HG03565 (cell line): ENCODE measurements around the gene ISOC2.

Experiments used
- ATAC-seq: cut with Tn5 transposase; IDR thresholded peaks from one replicate; pipeline ENCODE4 v1.9.1; 2021; ENCODE audit warnings: mild to moderate bottlenecking, moderate library complexity; ENCODE audit not compliant: unreplicated experiment

ISOC2 gene

DNA sequence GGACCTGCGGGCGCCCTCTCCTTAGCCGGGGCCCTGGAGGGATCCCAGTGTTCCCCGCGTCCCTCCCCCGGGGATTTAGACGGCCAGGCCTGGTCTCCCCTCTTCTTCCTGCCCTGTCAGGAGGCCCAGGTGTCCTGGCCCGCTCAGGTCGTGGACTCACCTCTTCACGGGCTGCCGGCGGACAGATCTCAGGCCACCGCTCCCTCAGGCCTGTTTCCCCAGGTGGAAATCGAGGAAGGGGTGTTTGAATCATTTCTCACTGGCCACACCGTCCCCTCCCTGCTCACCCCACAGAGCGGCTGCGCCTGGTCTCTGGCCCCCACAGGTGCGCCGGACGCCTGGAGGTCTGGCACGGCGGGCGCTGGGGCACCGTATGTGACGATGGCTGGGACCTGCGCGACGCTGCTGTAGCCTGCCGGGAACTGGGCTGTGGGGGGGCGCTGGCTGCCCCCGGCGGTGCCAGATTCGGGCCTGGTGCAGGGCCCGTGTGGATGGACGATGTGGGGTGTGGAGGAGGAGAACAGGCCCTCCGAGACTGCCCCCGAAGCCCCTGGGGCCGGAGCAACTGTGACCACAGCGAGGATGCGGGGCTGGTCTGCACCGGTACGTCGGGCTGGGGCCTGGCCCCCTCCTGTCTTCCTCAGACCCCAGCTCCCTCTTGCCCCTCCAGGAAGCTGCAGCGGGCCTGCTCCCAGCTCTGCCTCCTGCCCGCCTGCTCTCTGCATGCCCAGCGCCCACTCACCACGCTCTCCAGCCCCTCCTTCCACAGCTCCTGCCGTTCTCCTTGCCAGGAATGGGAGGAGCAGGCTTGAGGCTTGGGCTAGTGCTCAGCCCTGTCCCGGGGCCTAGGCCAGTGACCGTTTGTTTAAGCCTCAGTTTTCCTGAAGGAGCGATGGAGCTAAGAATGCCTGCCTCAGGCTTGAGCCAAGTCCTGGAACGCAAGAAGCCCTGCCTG lies 29.3 kb upstream of the ISOC2 start:
- ATAC-seq: no peak

DNA sequence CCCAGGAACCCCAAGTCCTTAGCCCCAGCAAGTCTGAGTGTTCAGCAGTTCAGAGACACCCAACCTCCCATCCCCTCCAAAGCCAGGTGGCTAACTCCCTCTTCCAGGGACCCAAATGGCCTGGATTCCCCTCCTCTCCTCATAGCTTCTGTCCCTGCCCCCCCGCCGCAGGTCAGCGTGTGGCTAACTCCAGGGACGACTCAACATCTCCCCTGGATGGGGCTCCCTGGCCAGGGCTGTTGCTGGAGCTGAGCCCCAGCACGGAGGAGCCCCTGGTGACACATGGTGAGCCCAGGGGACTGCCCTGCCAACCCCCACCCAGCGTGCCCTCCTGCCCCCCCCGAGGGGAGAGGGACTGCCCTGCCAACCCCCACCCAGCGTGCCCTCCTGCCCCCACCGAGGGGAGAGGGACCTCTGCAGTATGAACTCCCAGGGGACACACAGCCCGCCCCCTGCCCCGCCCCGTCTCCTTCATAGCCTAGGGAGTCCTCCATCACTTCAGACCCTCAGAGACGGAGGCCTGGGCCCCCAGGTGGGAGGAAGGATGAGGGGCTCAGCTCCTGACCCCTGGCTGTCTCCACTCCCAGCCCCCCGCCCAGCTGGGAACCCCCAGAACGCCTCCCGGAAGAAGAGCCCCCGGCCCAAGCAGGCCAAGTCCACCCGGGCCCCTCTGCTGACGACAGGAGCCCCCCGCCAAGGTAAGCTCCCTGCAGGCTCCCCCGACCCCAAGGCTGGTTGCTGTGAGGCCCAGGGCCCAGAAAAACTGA lies 28.5 kb upstream of the ISOC2 start:
- ATAC-seq: no peak

DNA sequence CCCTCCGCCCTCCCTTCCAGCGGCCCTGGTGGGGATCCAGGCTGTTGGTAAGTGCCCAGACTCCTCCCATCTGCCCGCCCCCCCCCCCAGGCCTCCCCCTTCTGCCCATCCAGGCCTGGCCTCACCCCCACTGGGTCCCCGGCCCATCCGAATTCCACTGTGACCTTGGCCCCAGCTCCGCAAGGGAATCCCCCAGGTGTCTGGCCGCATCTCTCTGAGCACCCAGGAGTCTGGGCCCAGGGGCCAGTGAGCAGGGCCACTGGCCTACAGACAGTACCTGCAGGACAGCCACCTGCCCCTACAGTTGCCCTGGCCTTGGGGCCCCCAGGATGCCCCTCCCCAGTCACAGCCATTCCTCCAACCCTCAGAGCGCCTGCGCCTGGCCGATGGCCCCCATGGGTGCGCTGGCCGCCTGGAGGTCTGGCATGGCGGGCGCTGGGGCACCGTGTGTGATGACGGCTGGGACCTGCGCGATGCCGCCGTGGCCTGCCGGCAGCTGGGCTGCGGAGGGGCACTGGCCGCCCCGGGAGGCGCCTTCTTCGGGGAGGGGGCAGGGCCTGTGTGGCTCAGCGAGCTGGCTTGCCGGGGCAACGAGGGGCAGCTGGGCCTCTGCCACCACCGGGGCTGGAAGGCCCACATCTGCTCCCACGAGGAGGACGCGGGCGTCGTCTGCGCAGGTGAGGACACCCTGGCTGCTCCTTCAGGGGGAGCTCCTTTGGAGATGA lies 27.7 kb upstream of the ISOC2 start:
- ATAC-seq: no peak

DNA sequence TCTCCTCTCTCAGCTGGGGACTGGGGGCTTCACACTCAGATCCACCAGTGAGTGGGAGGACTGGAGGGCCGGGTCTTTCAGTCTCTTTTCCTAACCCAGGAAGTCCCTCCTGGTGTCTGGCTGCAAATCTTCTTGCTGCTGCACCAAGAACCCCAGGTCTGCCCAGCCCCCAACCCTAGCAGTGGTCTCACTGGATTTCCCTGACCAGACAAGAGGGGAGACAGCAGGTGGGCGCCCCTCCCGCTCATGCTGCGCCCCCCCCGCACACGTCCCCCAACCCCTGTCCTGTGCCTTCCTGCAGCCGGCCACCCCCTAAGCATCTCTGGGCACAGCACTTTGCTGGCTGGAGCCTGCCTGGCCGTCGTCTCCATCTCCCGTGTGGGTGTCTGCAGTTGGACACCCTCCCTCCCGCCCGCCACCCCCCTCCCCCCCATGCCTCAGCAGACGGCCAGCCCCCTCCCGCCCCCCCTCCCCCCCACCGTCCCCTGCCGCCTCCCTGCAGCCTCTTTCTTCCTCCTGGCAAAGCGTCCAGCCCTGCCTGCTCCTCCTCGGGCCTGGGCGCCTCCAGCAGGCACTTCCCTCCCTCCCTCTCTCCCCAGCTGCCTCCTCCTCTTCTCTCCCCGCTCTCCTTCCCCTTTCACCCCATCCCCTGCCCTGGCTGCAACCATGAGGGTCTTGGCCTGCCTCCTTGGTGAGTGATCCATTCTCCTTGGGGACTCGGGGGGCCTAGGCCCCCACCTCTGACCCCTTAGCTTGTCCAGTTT lies 26.7 kb upstream of the ISOC2 start, which contains the start of gene SSC5D:
SSC5D (plus strand) TSS at position 513 of the 764 bp plus-strand sequence; CDS start at position 667, 154 bp downstream.
- ATAC-seq: no peak

DNA sequence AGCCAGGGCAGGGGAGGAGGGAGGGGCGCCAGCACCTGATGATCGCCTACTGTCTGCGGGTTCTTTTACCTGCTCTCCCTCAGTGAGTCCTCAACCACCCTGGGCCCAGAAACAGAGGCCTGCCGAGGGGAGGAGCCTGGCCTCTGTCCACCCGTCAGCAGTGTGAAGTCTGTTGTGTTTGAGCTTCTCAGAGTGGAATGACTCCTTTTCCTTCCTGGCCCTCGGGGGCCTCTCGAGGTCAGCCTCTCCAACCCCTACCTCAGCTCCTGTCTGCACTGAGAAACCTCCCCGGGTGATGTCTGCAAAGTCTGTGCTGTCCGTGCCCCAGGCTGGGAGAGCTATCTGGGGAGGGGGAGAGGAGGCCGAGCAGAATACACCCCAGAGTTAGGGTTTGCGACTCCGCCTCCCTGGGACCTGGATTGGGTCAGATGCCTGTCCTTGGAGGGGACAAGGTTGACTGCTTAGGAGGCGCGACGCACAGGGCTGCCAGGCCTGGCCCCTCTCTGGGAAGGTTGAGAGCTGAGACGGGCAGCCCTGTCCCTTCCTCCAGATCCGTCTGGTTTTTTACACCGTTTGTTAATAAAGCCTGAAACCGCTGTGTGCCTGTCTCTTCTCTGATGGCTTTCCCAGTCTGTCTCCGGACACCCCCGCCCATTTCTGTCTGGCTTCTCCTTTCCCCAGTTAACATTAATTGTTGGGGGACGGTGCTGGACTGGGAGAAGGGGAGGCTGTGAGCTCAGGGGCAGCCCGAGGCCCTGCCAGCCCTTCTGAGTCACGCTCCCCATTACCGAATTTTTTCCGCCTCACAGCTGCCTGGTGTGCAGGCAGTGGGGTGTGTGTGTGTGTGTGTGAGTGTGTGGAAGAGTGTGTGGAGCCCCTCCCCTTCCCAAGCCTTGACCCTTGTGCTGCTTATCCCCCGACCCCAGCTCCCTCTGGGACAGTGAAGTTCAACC lies 25.8 kb upstream of the ISOC2 start:
- no peak for ATAC-seq

DNA sequence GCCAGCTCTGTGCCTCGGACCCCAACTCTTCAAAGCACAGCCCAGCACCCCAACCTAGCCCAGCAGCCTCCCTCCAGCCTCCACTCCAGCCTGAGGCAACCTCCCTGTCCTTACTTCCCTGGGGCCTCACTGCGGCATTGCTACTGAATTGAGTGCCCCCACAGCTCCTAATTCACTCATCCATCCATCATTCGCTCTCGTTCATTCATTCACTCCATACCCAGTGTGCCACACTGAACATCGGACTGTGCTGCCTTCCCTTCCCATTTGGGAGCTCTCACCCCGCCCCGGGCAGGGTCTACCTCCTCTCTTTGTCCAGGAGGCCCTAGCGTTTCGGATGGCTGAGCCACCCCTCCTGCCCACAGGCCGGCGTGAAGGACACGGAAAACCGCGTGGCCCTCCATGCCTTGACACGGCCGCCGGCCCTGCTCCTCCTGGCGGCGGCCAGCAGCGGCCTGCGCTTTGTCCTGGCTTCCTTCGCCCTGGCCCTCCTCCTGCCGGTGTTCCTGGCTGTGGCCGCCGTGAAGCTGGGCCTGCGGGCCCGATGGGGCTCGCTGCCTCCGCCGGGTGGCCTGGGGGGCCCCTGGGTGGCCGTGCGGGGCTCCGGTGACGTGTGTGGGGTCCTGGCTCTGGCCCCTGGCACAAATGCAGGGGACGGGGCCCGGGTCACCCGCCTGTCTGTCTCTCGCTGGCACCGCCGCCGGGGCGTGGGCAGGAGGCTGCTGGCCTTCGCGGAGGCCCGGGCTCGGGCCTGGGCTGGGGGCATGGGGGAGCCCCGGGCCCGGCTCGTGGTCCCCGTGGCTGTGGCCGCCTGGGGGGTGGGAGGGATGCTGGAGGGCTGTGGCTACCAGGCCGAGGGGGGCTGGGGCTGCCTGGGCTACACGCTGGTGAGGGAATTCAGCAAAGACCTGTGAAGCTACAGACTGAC lies 24.9 kb upstream of the ISOC2 start:
- ATAC-seq: no peak

DNA sequence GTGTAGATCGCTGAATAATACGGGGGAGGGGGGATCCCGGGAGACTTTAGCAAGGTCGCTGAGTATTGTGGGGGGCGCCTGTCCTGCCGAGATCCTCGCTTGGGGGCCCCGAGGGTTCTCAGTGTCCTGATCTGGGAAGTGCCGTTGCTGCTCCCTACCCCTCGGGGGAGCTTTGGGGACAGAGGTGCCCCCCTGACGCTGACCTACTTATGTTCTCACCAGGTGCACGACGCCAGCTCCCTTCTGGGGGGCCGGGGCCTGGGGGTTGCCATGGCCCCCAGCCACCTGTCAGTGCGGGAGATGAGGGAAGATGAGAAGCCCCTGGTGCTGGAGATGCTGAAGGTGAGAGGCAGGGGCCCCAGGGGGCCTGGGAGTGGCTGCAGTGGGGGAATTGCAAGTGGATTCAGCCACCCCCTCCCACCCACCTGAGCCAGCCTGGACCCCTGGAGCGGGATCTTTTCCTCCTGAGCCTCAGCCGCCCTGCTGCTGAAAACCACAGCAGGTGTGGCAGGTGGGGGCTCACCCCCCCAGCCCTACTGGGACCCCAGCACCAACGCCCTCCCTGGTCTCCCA lies 24.1 kb upstream of the ISOC2 start:
- no peak for ATAC-seq

DNA sequence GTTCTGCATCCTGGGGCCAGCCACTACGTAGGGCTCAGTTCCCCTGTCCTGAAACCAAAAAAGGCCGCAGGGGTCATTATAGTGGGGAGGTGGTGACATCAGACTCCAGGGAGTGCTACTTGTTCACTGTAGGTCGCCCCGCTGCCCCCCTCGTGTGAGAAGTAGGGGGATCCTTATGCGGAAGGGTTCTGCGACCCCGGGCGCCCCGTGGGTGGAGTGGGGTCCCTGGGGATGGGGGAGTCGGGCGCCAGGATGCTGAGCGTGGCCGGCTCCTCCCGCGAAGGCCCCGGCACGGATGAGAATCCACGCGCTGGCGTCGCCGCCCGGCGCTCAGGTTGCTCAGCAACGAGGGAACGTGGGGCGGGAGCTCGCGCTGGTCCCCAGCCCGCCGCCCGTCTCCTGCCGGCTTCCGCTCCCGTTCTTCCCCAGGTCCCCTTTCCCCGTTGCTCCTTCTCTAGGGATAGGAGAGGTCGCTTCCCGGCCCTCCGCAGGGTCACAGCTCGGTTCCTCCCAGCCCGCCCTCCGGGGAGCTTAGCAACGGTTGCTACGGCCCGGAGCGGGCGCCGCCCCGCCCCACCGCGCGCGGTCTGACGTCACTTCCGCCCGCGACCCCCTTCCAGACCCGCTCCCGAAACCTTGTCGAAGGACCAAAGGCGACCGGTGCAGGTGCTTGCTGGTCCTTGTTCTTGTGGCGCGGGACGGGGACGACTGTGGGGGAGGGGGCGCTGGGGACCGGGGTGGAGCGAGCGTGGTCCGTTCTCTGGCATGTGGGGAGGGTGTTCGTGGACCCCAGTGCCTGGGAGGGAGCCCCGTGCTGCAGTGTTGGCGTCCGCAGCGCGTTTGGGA lies 23.4 kb upstream of the ISOC2 start, which contains the start of gene NAT14:
NAT14 (plus strand) TSS at position 596 of the 846 bp plus-strand sequence. CDS start 521 bp downstream, outside the sequence.
- ATAC-seq: peak; percentile 44

DNA sequence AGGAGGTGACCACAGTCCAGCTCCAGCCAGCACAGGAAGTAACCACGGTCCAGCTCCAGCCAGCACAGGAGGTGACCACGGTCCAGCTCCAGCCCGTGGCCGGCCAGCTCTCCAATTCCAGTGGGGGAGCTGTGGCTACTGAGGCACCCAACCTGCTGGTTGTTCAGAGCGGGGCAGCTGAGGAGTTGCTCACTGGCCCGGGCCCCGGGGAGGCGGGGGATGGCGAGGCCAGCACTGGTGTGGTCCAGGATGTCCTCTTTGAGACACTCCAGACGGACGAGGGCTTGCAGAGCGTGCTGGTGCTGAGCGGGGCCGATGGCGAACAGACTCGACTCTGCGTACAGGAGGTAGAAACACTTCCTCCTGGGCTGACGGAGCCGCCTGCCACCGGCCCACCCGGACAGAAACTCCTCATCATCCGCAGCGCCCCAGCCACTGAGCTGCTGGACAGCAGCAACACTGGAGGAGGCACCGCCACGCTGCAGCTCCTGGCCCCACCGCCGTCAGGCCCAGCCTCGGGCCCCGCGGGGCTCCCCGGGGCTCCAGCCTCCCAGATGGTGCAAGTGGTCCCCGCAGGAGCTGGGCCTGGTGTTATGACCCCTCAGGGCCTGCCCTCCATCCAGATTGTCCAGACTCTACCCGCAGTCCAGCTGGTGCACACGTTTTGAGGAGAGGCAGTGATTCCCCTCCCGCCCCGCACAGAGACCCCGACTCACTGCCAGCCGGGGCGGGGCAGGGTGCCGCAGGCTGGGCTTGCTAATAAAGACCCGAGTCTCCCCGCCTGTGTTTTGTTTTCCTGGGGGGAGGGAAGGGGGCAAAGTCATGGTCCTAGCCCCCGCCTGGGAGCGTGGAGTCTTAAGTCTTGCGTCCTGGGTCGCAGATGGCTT lies 22.5 kb upstream of the ISOC2 start:
- ATAC-seq: no peak

DNA sequence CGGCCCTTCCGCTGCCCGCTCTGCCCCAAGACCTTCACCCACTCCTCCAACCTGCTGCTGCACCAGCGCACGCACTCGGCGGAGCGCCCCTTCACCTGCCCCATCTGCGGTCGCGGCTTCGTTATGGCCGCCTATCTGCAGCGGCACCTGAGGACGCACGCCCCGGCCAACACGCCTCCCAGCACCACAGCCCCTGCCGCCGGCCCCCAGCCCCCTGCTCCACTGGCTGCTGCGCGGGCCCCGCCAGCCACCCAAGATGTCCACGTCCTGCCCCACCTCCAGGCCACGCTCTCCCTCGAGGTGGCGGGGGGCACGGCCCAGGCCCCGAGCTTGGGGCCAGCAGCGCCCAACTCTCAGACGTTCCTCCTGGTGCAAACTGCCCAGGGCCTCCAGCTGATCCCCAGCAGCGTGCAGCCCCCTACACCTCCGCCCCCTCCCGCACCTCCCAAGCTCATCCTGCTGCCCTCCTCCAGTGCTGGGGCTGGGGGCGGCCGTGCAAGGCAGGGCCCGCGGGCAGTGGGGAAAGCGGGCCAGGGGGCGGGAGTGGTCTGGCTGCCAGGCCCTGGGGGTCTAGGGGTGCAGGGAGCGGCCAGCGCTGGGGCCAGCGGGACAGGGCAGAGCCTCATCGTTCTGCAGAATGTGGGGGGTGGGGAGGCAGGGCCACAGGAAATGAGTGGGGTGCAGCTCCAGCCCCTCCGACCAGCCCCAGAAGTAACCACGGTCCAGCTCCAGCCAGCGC lies 21.7 kb upstream of the ISOC2 start:
- ATAC-seq: no peak

DNA sequence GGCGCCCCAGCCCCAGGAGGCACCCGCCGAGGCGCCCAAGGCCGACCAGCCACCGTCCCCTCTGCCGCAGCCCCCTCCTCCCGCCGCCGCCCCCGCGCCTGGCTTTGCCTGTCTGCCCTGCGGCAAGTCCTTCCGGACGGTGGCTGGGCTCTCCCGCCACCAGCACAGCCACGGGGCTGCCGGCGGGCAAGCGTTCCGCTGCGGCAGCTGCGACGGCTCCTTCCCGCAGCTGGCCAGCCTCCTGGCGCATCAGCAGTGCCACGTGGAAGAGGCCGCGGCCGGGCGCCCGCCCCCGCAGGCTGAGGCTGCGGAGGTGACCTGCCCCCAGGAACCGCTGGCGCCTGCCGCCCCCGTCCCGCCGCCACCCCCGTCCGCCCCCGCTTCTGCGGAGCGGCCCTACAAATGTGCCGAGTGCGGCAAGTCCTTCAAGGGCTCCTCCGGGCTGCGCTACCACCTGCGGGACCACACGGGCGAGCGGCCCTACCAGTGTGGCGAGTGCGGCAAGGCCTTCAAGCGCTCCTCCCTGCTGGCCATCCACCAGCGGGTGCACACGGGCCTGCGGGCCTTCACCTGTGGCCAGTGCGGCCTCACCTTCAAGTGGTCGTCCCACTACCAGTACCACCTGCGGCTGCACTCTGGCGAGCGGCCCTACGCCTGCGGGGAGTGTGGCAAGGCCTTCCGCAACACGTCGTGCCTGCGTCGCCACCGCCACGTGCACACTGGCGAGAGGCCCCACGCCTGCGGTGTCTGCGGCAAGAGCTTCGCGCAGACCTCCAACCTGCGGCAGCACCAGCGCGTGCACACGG lies 20.9 kb upstream of the ISOC2 start:
- no peak for ATAC-seq

DNA sequence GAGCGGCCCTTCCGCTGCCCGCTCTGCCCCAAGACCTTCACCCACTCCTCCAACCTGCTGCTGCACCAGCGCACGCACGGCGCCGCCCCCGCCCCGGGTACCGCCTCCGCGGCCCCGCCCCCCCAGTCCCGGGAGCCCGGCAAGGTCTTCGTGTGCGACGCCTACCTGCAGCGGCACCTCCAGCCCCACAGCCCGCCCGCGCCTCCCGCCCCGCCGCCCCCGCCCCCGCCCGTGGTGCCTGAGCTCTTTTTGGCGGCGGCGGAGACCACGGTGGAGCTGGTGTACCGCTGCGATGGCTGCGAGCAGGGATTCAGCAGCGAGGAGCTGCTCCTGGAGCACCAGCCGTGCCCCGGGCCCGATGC lies 20.3 kb upstream of the ISOC2 start:
- ATAC-seq: no peak

DNA sequence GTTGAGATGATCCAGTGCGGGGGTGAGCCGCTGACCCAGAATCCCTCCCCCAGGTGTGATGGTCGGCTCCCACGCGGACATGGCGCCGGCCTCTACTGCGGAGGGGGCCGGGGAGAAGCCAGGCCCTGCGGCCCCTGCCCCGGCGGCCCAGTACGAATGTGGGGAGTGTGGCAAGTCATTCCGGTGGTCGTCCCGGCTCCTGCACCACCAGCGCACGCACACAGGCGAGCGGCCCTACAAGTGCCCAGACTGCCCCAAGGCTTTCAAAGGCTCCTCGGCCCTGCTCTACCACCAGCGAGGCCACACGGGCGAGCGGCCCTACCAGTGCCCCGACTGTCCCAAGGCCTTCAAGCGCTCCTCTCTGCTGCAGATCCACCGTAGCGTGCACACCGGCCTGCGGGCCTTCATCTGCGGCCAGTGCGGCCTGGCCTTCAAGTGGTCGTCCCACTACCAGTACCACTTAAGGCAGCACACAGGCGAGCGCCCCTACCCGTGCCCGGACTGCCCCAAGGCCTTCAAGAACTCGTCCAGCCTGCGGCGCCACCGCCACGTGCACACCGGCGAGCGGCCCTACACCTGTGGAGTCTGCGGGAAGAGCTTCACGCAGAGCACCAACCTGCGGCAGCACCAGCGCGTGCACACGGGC lies 19.8 kb upstream of the ISOC2 start:
- ATAC-seq: no peak
